IPS DF 4.7 (cell line): ENCODE data around the gene EML6.

ENCODE experiments used
- DNase-seq: peaks from one replicate; pipeline ENCODE4 v3.0.0-alpha.2; 2013; ENCODE audit warnings: low spot score; ENCODE audit errors: extremely low read depth

EML6 gene

GRCh38 chr2:54879032-54879431 is 155.6 kb downstream of the EML6 start:
- DNase-seq = no peak

GRCh38 chr2:54879598-54880332 is 156.3 kb downstream of the EML6 start:
- DNase-seq = no peak

GRCh38 chr2:54880428-54880827 is 157.0 kb downstream of the EML6 start:
- no peak for DNase-seq

GRCh38 chr2:54881759-54882158 is 158.3 kb downstream of the EML6 start:
- no peak for DNase-seq

- no peak for DNase-seq
Observed at GRCh38 chr2:54885891-54886290, 162.4 kb downstream of the EML6 start.

DNA sequence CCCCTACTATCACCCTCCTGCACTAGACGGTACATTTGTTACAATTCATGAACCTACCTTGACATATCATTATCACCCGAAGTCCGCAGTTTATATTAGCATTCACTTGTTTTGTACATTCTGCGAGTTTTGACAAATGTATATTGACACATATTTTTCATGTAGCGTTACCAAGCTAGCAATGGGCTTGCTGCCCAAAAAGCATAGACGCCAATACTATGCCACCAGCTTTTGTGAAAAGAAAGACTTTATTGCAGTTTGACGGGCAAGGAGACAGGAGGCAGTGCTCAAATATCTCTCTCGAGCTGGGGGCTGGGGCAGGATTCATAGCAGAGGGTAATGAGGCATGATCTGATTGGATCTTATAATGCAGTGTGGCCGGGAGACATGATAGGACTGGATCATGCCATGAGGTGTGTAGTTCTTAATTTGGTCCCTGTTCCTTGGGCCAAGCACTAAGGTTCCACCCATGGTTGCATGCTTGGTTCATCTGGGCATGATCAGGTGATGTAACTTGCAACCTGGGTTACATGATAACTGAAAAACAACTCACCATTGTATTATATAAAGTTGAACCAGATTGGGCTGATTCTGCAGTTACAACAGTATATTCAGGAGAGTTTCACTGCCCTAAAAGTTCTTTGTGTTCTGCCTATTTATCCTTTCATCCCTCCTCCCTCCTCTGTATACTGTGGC is 164.5 kb downstream of the EML6 start:
- DNase-seq = no peak

DNA sequence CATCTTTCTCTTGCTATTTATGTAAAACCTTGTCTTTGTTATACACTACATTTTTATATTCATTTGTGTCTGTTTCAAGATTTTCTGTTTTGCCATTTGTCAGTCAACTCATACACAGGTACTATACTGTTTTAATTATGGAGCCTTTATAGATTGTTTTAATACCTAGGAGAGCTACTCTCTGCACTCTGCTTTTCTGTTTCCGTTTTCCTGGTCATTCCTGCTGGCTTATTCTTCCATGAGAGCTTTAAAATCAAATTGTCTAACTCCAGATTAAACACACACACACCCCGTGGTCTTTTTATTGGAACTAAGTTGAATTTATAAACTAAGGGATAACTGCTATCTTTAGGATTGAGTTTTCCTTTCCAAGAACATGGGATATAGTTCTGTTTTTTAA is 165.6 kb downstream of the EML6 start:
- DNase-seq = no peak

- no peak for DNase-seq
Observed at GRCh38 chr2:54891909-54892308, 168.4 kb downstream of the EML6 start.

GRCh38 chr2:54894467-54894866 is 171.0 kb downstream of the EML6 start:
- no peak for DNase-seq

- DNase-seq = no peak
Observed at GRCh38 chr2:54895730-54896129, 172.3 kb downstream of the EML6 start.

DNA sequence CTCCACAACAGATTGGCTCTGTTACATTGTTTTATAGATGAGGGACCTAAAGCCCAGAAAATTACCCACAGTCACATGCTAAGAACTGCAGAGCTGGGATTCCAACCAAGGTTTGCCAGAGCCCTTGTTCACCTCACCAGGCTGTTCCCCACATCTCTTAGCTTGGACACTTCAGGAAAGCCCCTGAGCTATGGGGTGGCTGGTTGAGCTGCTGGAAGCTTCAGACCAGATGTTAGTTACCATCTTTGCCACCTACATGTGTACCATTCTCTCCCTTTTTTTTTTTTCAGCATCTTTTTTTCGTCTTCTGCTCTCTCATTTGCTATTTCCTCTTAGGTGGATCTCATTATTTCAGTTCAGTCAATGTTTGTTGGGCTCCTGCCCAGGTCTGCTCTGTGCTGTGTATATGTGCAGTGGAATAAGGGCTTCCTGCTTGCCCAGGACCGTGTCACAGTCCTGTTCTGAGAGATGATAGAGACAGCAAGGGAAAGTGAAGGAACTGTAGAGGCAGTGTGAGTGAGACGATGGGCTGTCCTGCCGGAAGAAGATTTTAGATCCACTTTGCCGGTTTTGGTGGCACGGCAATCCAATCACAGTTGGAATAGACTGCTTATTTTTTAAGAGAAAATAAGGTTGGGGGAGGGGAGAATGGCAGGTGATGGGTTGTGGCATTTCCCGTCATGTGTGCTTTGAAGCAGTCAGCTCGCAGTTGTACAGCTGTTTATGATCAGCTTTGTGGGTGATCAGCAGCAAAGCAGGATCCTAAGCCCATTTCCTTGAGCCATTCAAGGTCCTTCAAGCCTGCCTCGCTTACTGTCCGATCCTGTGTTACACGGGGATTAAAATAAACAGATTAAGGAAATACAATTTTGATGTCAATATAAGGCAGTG is 174.2 kb downstream of the EML6 start:
- DNase-seq = no peak

DNA sequence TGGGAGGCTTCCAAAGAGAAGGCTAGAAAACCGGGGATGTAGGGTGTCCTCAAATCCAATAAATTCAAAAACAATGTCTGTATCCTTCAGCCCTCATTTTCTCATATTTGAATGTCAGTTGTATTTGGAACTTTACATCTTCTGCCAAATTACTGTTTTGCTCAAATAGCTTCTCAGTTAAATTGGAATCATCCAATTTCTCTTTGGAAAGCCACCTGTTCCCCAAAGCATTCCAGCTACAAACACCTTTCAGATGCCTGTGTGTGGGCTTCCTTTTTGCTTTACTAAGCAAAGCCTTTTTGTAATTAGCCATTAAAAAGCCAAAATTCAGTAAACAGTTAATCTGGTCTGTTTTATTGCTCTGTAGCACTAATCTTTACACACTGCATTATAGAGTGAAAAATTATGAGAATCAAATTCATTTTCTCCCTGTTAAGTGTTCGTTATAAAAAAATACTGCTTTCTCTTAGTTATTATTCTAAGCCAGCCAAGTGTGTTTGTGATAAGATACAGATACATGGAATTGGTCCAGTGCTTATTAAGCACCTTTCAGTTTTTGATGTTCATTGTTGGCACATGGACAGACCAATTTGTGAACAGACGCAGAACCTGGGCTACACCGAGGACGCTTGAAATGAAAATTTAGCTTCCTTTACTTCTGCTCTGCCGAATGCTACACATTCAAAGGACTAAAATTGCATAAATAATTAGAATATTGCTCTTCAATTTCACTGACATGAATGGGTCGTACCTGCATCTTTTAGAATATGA is 175.2 kb downstream of the EML6 start:
- no peak for DNase-seq

GRCh38 chr2:54899576-54900200 is 176.2 kb downstream of the EML6 start:
- no peak for DNase-seq

- DNase-seq = no peak
Observed at GRCh38 chr2:54901224-54901986, 177.9 kb downstream of the EML6 start.

DNA sequence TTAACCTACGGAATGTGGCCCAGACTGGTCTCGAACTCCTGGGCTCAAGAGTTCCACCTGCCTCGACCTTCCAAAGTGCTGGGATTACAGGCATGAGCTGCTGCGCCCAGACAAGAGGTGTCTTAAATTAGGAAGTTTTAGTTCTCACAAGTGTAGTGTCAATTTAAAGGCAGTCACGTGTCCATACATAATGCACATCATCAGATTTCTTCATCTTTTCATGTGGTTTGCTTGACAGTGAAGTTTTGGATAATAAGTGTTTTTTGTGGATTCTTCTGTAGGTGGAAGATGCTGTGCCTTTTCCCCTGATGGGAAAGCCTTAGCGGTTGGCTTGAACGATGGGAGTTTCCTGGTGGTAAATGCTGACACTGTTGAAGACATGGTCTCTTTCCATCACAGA is 179.3 kb downstream of the EML6 start:
- DNase-seq = no peak

DNA sequence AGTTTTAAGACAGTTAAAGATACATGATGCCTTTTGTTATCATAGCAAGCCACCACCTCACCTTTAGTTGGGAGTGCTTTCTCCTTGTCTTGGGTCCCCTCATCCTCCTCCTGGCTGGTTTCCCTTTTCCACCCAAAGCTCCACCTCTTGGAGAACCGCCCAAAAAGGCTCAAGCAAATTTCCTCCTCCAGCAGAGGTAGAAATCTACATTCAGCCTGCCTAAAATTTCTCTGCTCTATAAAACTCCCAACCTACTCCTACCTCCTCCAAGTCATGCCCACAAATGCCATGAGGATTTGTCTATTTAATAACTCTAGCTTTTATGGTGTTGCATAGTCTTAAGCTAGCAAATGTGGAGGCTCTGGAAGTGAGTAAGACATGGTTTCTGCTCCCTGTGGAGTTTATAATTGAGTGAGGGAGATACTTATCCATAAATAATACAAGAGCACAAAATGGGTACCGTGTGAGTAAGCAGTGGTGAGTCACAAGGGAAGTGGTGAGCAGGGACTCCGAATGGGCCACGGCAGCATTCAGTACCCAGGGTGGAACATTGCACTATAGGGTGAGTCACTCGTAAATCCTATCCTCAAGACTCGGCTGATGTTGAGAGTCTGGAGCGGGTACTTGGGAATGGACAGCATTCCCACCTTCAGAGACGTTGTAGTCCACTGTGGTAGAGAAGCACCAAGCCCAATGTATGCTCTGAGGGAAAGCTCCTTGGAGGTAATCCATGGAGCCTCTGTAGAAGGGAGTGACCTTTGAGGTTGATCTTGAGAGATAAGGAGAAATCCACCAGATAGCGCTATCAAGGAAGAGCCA is 180.5 kb downstream of the EML6 start:
- DNase-seq = no peak

GRCh38 chr2:54904836-54905235 is 181.4 kb downstream of the EML6 start:
- DNase-seq = no peak

GRCh38 chr2:54906716-54907115 is 183.3 kb downstream of the EML6 start:
- DNase-seq = no peak

GRCh38 chr2:54907663-54908062 is 184.2 kb downstream of the EML6 start:
- no peak for DNase-seq
